Cardiac muscle cell (in vitro differentiated cells and primary cell): ENCODE data around the gene HDAC7. TPM values are rescaled to one million over a fixed set of nuclear protein-coding genes. Genes with fewer than 3 reads are reported as not detected.

Experiments used
- DNase-seq, 2 donors: peaks; one replicate each; pipeline versions ENCODE4 v3.0.0 to v3.0.0-alpha.2; 2010 to 2017; ENCODE audit warnings: low read depth in 1 of 2, low spot score in 1 of 2
- H3K27ac ChIP-seq: fragments of 200-600 bp; sonication (generic); 2 replicates; pipeline ENCODE4 v1.5.1; 2016
- H3K27me3 ChIP-seq: fragments of 200-600 bp; sonication (generic); 2 replicates; pipeline ENCODE4 v1.6.0; 2016; ENCODE audit warnings: control low read depth
- H3K36me3 ChIP-seq: fragments of 200-600 bp; sonication (generic); 2 replicates; pipeline ENCODE4 v1.5.1; 2016; ENCODE audit warnings: control low read depth
- H3K4me1 ChIP-seq: fragments of 200-600 bp; sonication (generic); 2 replicates; pipeline ENCODE4 v1.8.1; 2017; ENCODE audit warnings: low read depth, mild to moderate bottlenecking, mixed run types
- H3K4me3 ChIP-seq: fragments of 200-600 bp; sonication (generic); 2 replicates; pipeline ENCODE4 v1.5.1; 2016; ENCODE audit warnings: mild to moderate bottlenecking
- H3K9me3 ChIP-seq: fragments of 200-600 bp; sonication (generic); 2 replicates; pipeline ENCODE4 v1.5.1; 2017; ENCODE audit warnings: low read depth, mild to moderate bottlenecking, control low read depth
- polyA plus RNA-seq: library from polyadenylated mRNA; unstranded; fragments of >200 nt; fragmentation: Nextera tagmentation; extraction: Ambion mirVana; gene quantifications from 2 replicates; pipeline ENCODE4 v1.2.1, GENCODE V29; 2016
- total RNA-seq: library from RNA; depleted of rRNA; stranded (reverse); fragments of >200 nt; gene quantifications from 2 replicates; pipeline ENCODE4 v1.2.3, GENCODE V29; 2016
- TF ChIP-seq, protein P1 (sequence below): IDR thresholded peaks from 2 replicates; pipeline ENCODE4 v1.5.1; 2012; ENCODE audit warnings: low read depth, mild to moderate bottlenecking, low read length

The HDAC7 gene
- total and polyA plus RNA-seq, 2 experiments from 2014 or later, result 43.7 to 93.0 TPM

DNA sequence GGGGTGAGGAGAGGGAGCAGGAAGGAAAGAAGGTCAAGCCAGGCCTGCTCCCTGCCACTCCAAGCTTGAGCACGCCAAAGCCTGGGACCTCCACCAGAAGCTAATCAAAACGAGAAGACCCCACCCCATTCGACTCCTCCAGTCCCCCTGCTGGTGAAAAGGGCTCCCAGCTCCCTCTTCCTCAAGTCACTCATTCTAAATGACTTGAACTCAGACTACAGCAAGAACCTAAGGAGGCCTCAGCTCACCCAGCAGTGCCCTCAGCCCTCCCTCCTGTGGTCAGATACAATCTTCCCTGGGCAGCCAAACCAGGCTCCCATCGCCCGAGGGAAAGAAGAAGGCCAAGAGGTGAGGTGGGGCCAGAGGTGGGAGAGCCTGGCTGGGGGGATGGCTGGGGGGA, 17.4 kb downstream of the HDAC7 start:
- no peaks in the 10 kb centered on the region for H3K27me3 ChIP-seq
- no peaks in the 10 kb centered on the region for H3K9me3 ChIP-seq
- H3K4me1 ChIP-seq, result peaks cover 23% of the 10 kb centered on the region
- DNase-seq, result no peak
- no peak overlapping the region for H3K4me3 ChIP-seq
- TF ChIP-seq, protein P1, sequence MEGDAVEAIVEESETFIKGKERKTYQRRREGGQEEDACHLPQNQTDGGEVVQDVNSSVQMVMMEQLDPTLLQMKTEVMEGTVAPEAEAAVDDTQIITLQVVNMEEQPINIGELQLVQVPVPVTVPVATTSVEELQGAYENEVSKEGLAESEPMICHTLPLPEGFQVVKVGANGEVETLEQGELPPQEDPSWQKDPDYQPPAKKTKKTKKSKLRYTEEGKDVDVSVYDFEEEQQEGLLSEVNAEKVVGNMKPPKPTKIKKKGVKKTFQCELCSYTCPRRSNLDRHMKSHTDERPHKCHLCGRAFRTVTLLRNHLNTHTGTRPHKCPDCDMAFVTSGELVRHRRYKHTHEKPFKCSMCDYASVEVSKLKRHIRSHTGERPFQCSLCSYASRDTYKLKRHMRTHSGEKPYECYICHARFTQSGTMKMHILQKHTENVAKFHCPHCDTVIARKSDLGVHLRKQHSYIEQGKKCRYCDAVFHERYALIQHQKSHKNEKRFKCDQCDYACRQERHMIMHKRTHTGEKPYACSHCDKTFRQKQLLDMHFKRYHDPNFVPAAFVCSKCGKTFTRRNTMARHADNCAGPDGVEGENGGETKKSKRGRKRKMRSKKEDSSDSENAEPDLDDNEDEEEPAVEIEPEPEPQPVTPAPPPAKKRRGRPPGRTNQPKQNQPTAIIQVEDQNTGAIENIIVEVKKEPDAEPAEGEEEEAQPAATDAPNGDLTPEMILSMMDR, result peak; percentile 40
- H3K27ac ChIP-seq, result peak overlapping the region; percentile 36
- peaks cover under 1% of the 10 kb centered on the region for H3K36me3 ChIP-seq

DNA sequence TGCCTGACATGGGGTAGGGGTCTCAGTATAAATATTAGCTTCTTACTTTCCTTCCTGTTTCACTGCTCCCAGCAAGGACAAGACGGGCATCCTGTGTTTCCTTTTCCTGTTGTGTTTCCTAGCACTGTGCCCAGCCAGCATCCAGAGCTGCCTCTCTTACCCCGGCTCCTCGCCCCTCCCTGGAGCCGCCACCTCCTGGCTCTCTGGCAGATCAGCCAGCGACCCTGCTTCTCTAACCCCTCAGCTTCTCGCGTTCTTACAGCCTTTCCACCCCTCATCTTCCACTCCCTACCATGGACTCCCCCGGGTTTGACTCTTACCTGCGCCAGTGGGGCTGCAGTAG, 17.8 kb downstream of the HDAC7 start:
- H3K4me1 ChIP-seq, result peaks cover 19% of the 10 kb centered on the region
- TF ChIP-seq, protein P1, result no peak
- no peaks in the 10 kb centered on the region for H3K9me3 ChIP-seq
- H3K36me3 ChIP-seq, result peaks cover 4% of the 10 kb centered on the region
- no peaks in the 10 kb centered on the region for H3K27me3 ChIP-seq
- no peak overlapping the region for H3K4me3 ChIP-seq
- H3K27ac ChIP-seq, result no peak overlapping the region
- no peak for DNase-seq

- H3K4me3 ChIP-seq, result no peak overlapping the region
- H3K27ac ChIP-seq, result peak overlapping the region; percentile 12
- peaks cover 18% of the 10 kb centered on the region for H3K4me1 ChIP-seq
- DNase-seq, result no peak
- TF ChIP-seq, protein P1, result peak; percentile 23
- no peaks in the 10 kb centered on the region for H3K27me3 ChIP-seq
- no peaks in the 10 kb centered on the region for H3K9me3 ChIP-seq
- H3K36me3 ChIP-seq, result peaks cover 8% of the 10 kb centered on the region
Observed at GRCh38 chr12:47801170-47801903, 18.4 kb downstream of the HDAC7 start.

DNA sequence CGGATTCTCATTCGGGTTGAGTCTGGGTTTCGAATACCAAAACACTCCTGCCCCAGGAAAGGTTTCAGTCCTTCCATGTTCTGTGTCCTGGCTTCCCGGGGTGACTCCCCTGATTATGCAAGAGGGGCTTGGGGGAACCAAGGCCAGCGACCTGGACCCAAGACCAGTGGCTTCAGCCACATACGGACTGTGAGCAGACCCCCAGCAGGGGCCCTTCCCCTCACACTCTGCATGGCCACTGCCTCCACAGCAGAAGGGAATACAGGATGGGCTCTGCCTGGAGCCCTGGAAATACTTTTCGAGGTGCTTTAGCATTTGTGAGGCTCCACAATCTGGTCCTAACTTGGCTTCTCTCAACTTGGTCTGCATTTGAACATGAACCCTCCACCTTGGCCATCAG, 19.1 kb downstream of the HDAC7 start:
- DNase-seq, result no peak

DNA sequence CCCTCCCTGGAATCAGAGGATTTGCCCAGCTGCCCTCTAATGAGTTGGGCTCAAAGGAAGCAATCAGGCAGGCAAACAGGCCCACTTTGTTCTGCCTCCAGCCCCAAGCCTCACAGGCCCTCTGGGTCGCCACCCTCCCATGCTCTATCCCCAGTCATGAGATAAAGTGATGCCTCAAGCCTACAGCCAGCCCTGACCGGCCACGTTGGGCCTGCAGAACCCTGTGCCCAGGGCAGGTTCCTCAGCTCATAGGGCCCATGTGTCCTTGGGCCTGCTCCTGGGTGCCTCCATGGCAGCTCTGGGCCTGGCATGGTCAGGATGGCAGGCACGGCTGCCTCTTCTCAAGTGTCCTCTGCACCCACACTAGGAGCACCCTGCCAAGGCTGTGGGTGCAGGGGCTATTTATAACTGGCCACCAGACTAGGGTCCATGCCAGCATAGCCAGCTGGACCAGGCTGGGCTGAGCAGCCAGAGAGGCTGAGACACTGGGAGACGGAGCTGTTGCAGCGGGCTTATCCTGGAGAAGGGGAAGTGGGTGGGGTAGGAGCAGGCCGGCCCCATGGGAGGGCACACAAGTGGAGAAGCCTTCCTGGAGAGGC, 20.2 kb downstream of the HDAC7 start:
- peak in 1 of 2 donors; percentile 60 for DNase-seq
- Histone ChIP-seq H3K27me3 (no peaks in the 10 kb centered on the region), H3K27ac (no peak overlapping the region), H3K36me3 (peaks cover 19% of the 10 kb centered on the region), H3K4me3 (no peak overlapping the region), H3K4me1 (peaks cover 12% of the 10 kb centered on the region), H3K9me3 (no peaks in the 10 kb centered on the region)
- TF ChIP-seq, protein P1, result no peak

More for the DNA sequence above, 19.1 kb downstream of the HDAC7 start:
- TF ChIP-seq, protein P1, result no peak
- Histone ChIP-seq H3K27ac (no peak overlapping the region), H3K4me3 (no peak overlapping the region), H3K9me3 (no peaks in the 10 kb centered on the region), H3K4me1 (peaks cover 15% of the 10 kb centered on the region), H3K27me3 (no peaks in the 10 kb centered on the region), H3K36me3 (peaks cover 10% of the 10 kb centered on the region)
